ENCODE measurements around the gene ADGRA1. TPM values are rescaled to one million over a fixed set of nuclear protein-coding genes. Genes with fewer than 3 reads are reported as not detected.

ADGRA1 gene
- total RNA-seq, 1 donor from 2014 or later, result under 0.01 TPM

DNA sequence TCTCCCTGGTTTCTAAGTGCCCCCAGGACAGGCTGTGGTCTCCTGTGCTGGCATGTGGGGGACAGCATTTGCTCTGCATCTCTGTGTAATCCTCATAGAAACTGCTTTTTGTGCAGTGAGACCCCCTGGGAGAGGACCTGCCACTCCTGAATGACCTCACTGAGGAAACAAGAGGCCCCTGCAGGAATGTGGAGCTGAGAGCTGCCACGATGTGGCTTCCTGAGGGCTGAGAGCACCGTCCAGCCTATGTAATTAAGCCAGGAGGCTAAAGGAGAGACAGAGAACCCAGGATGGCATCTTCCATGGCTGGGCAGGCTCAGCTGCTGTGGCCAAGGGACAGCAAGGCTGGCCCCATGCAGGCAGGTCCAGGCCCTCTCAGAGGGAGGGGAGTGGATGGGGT is 32.3 kb upstream of the ADGRA1 start:
- Histone ChIP-seq H3K9me3 (ENCODE audit: control insufficient read depth in 3 of 3, low read length in 3 of 3) (no peaks in the 10 kb centered on the region), H3K27ac (ENCODE audit: low read depth, low read length) (no peak overlapping the region), H3K9ac (ENCODE audit: low read depth in 1 of 3, low read length in 3 of 3) (no peak overlapping the region), H3K4me3 (ENCODE audit: low read length in 3 of 3) (no peak overlapping the region), H3K27me3 (ENCODE audit: control insufficient read depth in 3 of 3, insufficient read depth in 3 of 3, low read length in 3 of 3) (peaks cover 21 to 40% (median 25%) of the 10 kb centered on the region in 3 donors), H3K4me1 (ENCODE audit: control insufficient read depth in 3 of 3, insufficient read depth in 3 of 3, low read length in 3 of 3) (no peaks in the 10 kb centered on the region), H3K36me3 (ENCODE audit: control insufficient read depth in 3 of 3, insufficient read depth in 3 of 3, low read length in 3 of 3) (no peaks in the 10 kb centered on the region)

GRCh38 chr10:133056001-133056400 is 31.7 kb upstream of the ADGRA1 start:
- Histone ChIP-seq H3K27ac (ENCODE audit: low read depth, low read length) (no peak overlapping the region), H3K4me3 (ENCODE audit: low read length in 3 of 3) (no peak overlapping the region), H3K9me3 (ENCODE audit: control insufficient read depth in 3 of 3, low read length in 3 of 3) (no peaks in the 10 kb centered on the region), H3K27me3 (ENCODE audit: control insufficient read depth in 3 of 3, insufficient read depth in 3 of 3, low read length in 3 of 3) (peaks cover 17 to 34% (median 27%) of the 10 kb centered on the region in 3 donors), H3K9ac (ENCODE audit: low read depth in 1 of 3, low read length in 3 of 3) (no peak overlapping the region), H3K36me3 (ENCODE audit: control insufficient read depth in 3 of 3, insufficient read depth in 3 of 3, low read length in 3 of 3) (no peaks in the 10 kb centered on the region), H3K4me1 (ENCODE audit: control insufficient read depth in 3 of 3, insufficient read depth in 3 of 3, low read length in 3 of 3) (no peaks in the 10 kb centered on the region)

DNA sequence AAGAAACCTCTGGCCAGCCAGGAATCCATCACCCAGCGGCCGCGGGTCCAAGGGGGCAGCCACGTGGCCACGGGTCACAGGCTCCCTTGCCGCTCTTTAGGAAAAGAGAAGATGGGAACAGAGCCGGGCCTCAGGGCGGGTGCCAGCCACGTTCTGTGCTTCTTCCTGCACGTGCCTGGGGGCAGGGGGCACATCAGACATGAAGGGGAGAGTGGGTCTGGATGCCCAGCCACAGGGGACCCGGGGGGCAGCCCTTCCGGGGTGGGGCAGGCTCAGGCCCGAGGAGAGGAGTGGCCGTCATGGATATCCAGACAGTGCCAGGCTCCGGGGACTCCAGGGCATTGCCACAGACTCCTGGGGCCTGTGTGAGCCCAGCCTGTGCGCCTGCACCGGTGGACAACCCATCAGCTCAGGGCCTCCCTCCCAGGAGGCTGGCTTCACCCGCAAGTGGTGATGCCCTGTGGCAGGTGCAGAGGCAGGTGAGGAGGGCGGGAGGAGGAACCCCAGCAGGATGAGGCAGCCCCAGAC is 31.0 kb upstream of the ADGRA1 start:
- no peaks in the 10 kb centered on the region for H3K9me3 ChIP-seq (ENCODE audit: control insufficient read depth in 3 of 3, low read length in 3 of 3)
- peaks cover 19 to 33% (median 32%) of the 10 kb centered on the region in 3 donors for H3K27me3 ChIP-seq (ENCODE audit: control insufficient read depth in 3 of 3, insufficient read depth in 3 of 3, low read length in 3 of 3)
- no peak overlapping the region for H3K4me3 ChIP-seq (ENCODE audit: low read length in 3 of 3)
- no peak overlapping the region for H3K9ac ChIP-seq (ENCODE audit: low read depth in 1 of 3, low read length in 3 of 3)
- H3K4me1 ChIP-seq (ENCODE audit: control insufficient read depth in 3 of 3, insufficient read depth in 3 of 3, low read length in 3 of 3), result no peaks in the 10 kb centered on the region
- no peaks in the 10 kb centered on the region for H3K36me3 ChIP-seq (ENCODE audit: control insufficient read depth in 3 of 3, insufficient read depth in 3 of 3, low read length in 3 of 3)
- H3K27ac ChIP-seq (ENCODE audit: low read depth, low read length), result no peak overlapping the region

- Histone ChIP-seq H3K27me3 (ENCODE audit: control insufficient read depth in 3 of 3, insufficient read depth in 3 of 3, low read length in 3 of 3) (peaks cover 16 to 28% (median 24%) of the 10 kb centered on the region in 3 donors), H3K4me1 (ENCODE audit: control insufficient read depth in 3 of 3, insufficient read depth in 3 of 3, low read length in 3 of 3) (no peaks in the 10 kb centered on the region), H3K27ac (ENCODE audit: low read depth, low read length) (no peak overlapping the region), H3K4me3 (ENCODE audit: low read length in 3 of 3) (no peak overlapping the region), H3K9ac (ENCODE audit: low read depth in 1 of 3, low read length in 3 of 3) (no peak overlapping the region), H3K36me3 (ENCODE audit: control insufficient read depth in 3 of 3, insufficient read depth in 3 of 3, low read length in 3 of 3) (no peaks in the 10 kb centered on the region), H3K9me3 (ENCODE audit: control insufficient read depth in 3 of 3, low read length in 3 of 3) (no peaks in the 10 kb centered on the region)
Measured at GRCh38 chr10:133058331-133059092, 29.2 kb upstream of the ADGRA1 start.

DNA sequence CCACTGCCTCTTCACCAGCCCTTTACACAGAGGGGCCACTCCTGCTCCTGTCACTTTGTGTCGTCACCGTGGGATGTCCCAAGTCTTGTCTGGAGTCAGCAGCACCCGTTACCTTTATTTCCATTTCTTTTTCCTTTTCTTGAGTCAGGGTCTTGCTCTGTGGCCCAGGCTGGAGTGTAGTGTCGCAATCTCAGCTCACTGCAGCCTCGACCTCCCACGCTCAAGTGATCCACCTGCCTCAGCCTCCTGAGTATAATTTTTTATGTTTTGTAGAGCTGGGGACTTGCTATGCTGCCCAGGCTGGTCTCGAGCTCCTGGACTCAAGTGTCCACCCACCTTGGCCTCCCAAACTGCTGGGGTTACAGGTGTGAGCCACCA is 28.6 kb upstream of the ADGRA1 start:
- no peaks in the 10 kb centered on the region for H3K4me1 ChIP-seq (ENCODE audit: control insufficient read depth in 3 of 3, insufficient read depth in 3 of 3, low read length in 3 of 3)
- H3K36me3 ChIP-seq (ENCODE audit: control insufficient read depth in 3 of 3, insufficient read depth in 3 of 3, low read length in 3 of 3), result no peaks in the 10 kb centered on the region
- no peak overlapping the region for H3K4me3 ChIP-seq (ENCODE audit: low read length in 3 of 3)
- no peak overlapping the region for H3K9ac ChIP-seq (ENCODE audit: low read depth in 1 of 3, low read length in 3 of 3)
- H3K27me3 ChIP-seq (ENCODE audit: control insufficient read depth in 3 of 3, insufficient read depth in 3 of 3, low read length in 3 of 3), result peaks cover 16 to 28% (median 24%) of the 10 kb centered on the region in 3 donors
- no peak overlapping the region for H3K27ac ChIP-seq (ENCODE audit: low read depth, low read length)
- no peaks in the 10 kb centered on the region for H3K9me3 ChIP-seq (ENCODE audit: control insufficient read depth in 3 of 3, low read length in 3 of 3)

DNA sequence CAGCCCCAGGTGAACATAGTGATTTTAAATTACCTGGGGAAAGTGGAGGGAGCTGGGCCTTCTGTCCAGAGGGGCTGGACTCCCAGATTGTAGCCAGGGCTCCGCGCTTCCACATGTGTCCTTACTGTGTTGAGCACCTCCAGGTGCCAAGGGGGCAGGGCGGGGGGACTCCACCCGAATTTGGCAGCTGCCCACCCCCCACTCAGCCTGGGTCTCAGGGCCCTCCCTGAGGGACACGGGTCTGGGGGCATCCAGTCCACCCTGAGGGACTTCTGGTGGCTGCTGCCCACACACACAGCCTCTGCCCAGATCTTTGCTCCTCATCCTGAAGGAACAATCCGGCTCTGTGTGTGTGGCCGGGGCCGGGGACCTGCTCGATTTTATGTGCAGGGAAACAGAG is 28.2 kb upstream of the ADGRA1 start:
- Histone ChIP-seq H3K36me3 (ENCODE audit: control insufficient read depth in 3 of 3, insufficient read depth in 3 of 3, low read length in 3 of 3) (no peaks in the 10 kb centered on the region), H3K9me3 (ENCODE audit: control insufficient read depth in 3 of 3, low read length in 3 of 3) (no peaks in the 10 kb centered on the region), H3K4me3 (ENCODE audit: low read length in 3 of 3) (no peak overlapping the region), H3K4me1 (ENCODE audit: control insufficient read depth in 3 of 3, insufficient read depth in 3 of 3, low read length in 3 of 3) (no peaks in the 10 kb centered on the region), H3K27me3 (ENCODE audit: control insufficient read depth in 3 of 3, insufficient read depth in 3 of 3, low read length in 3 of 3) (peaks cover 11 to 25% (median 24%) of the 10 kb centered on the region in 3 donors), H3K9ac (ENCODE audit: low read depth in 1 of 3, low read length in 3 of 3) (no peak overlapping the region), H3K27ac (ENCODE audit: low read depth, low read length) (no peak overlapping the region)

DNA sequence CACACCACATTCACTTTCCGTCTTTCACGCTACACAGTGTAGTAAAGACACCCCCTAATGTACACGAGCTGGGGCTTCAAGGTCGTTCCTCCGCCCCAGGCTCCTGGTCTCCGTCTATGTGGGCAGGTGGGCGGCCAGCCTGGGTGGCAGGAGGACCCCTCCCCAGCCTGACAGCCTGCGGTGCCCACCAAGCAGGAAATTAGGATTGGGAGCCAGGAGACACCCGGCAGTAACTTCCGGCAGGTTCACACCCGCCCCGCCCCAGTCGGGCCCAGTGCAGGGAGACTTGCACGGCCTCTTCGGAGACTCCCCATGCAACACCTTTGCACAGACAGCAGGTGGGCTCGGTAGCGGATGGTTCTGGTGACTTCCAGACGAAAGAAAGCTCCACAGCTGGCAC is 27.7 kb upstream of the ADGRA1 start:
- Histone ChIP-seq H3K9me3 (ENCODE audit: control insufficient read depth in 3 of 3, low read length in 3 of 3) (no peaks in the 10 kb centered on the region), H3K36me3 (ENCODE audit: control insufficient read depth in 3 of 3, insufficient read depth in 3 of 3, low read length in 3 of 3) (no peaks in the 10 kb centered on the region), H3K27ac (ENCODE audit: low read depth, low read length) (no peak overlapping the region), H3K9ac (ENCODE audit: low read depth in 1 of 3, low read length in 3 of 3) (no peak overlapping the region), H3K4me3 (ENCODE audit: low read length in 3 of 3) (no peak overlapping the region), H3K4me1 (ENCODE audit: control insufficient read depth in 3 of 3, insufficient read depth in 3 of 3, low read length in 3 of 3) (no peaks in the 10 kb centered on the region), H3K27me3 (ENCODE audit: control insufficient read depth in 3 of 3, insufficient read depth in 3 of 3, low read length in 3 of 3) (peaks cover 10 to 26% (median 25%) of the 10 kb centered on the region in 3 donors)

- no peaks in the 10 kb centered on the region for H3K36me3 ChIP-seq (ENCODE audit: control insufficient read depth in 3 of 3, insufficient read depth in 3 of 3, low read length in 3 of 3)
- no peak overlapping the region for H3K4me3 ChIP-seq (ENCODE audit: low read length in 3 of 3)
- H3K9ac ChIP-seq (ENCODE audit: low read depth in 1 of 3, low read length in 3 of 3), result no peak overlapping the region
- no peaks in the 10 kb centered on the region for H3K4me1 ChIP-seq (ENCODE audit: control insufficient read depth in 3 of 3, insufficient read depth in 3 of 3, low read length in 3 of 3)
- peaks cover 9 to 25% (median 23%) of the 10 kb centered on the region in 3 donors for H3K27me3 ChIP-seq (ENCODE audit: control insufficient read depth in 3 of 3, insufficient read depth in 3 of 3, low read length in 3 of 3)
- H3K9me3 ChIP-seq (ENCODE audit: control insufficient read depth in 3 of 3, low read length in 3 of 3), result no peaks in the 10 kb centered on the region
- H3K27ac ChIP-seq (ENCODE audit: low read depth, low read length), result no peak overlapping the region
Measured at GRCh38 chr10:133060466-133060865, 27.3 kb upstream of the ADGRA1 start.

DNA sequence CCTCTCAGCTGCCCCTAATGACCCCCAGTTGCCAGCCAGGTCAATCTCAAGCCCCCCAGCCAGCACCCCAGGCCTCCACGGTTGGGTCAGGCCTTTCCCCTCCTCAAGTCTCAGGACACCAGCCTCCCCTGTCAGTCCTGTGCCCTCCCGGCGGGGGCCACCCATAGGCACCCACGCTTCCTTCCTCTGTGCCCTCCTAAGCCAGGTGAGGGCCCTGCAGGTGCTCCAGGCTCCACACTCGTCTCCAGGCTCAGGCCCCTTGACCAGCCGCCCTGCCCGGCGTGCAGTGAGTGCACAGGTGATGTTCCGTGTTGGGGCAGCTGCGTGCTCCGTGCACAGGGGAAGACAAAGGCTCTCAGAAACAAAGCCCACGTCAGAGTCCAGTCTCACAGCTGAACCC is 26.8 kb upstream of the ADGRA1 start:
- Histone ChIP-seq H3K9me3 (ENCODE audit: control insufficient read depth in 3 of 3, low read length in 3 of 3) (no peaks in the 10 kb centered on the region), H3K4me1 (ENCODE audit: control insufficient read depth in 3 of 3, insufficient read depth in 3 of 3, low read length in 3 of 3) (no peaks in the 10 kb centered on the region), H3K27ac (ENCODE audit: low read depth, low read length) (no peak overlapping the region), H3K36me3 (ENCODE audit: control insufficient read depth in 3 of 3, insufficient read depth in 3 of 3, low read length in 3 of 3) (no peaks in the 10 kb centered on the region), H3K27me3 (ENCODE audit: control insufficient read depth in 3 of 3, insufficient read depth in 3 of 3, low read length in 3 of 3) (peaks cover 5 to 21% (median 19%) of the 10 kb centered on the region in 3 donors), H3K9ac (ENCODE audit: low read depth in 1 of 3, low read length in 3 of 3) (no peak overlapping the region), H3K4me3 (ENCODE audit: low read length in 3 of 3) (no peak overlapping the region)

GRCh38 chr10:133061296-133062038 is 26.3 kb upstream of the ADGRA1 start:
- Histone ChIP-seq H3K4me1 (ENCODE audit: control insufficient read depth in 3 of 3, insufficient read depth in 3 of 3, low read length in 3 of 3) (no peaks in the 10 kb centered on the region), H3K9ac (ENCODE audit: low read depth in 1 of 3, low read length in 3 of 3) (no peak overlapping the region), H3K36me3 (ENCODE audit: control insufficient read depth in 3 of 3, insufficient read depth in 3 of 3, low read length in 3 of 3) (no peaks in the 10 kb centered on the region), H3K27me3 (ENCODE audit: control insufficient read depth in 3 of 3, insufficient read depth in 3 of 3, low read length in 3 of 3) (peaks cover 4 to 20% (median 16%) of the 10 kb centered on the region in 3 donors), H3K9me3 (ENCODE audit: control insufficient read depth in 3 of 3, low read length in 3 of 3) (no peaks in the 10 kb centered on the region), H3K27ac (ENCODE audit: low read depth, low read length) (no peak overlapping the region), H3K4me3 (ENCODE audit: low read length in 3 of 3) (no peak overlapping the region)
